ENCODE results near the gene ARHGAP42. TPM values are rescaled to one million over a fixed set of nuclear protein-coding genes. Genes with fewer than 3 reads are reported as not detected.

The ARHGAP42 gene
- total and polyA plus RNA-seq, 10 of the 15 experiments (the other 5 are each of a cell fraction or from before 2014, with no cell fraction given): 1.8 to 6.3 (median 3.2) TPM

DNA sequence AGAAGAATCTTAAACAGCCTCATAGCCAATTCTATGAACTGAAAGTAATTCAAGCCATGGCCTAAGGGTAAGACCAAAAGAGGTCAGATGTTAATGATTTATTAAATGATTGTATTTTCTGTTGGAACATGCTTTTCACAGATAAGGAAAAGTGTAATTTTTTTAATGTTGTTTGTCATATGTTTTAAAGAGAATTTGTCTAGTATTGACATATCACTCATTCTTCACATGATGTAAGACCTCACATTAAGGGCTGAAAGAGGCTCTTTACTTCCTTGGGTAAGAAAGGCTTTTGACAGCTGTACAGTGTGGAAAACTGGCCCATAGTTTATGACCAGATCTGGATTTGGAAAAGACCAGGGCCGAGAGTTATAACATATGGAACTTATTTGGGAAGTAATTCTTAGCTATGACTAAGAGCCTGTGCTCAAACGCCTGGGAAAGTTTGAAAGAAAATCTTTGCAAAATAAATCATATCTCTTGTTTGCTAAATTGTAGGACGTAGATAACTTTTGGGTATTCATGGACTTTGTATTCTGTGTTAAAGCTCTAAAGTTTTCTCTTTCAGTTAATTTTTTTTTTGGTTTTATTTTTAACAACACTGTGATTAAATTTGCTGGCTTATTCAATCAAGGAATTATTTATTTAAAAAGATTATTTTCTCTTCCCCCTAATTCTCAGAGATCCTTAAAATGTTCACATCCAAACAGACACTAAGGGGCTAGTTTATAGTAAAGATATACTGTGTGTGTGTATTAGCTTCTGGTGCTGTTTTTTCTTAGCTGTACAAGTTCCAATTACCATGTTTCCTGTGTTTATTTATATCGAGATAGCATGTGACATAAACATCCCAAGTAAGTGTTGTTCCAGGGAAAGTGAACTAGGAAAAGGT lies 162.2 kb downstream of the ARHGAP42 start (continued):
- TF ChIP-seq ELK1 (IDR thresholded peaks at IDR 0.05; ENCODE audit: low read depth, low read length): no peak

DNA sequence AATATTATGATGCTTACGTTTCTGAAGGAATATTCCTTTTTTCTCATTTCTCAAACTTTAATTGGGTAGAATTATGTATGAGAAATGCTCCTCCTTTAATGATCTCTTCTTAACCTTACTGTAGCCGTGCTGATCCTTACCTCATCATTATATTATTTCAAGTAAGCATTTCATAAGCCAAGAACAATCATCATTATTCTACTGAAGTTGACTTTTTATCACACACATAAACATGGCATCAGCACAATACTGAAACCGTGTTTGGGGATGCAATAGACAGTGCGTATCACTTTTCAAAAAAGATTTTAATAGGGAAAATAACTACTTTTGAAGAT lies 162.8 kb downstream of the ARHGAP42 start:
- no peak overlapping the region for H3K9ac ChIP-seq (ENCODE audit: control insufficient read depth, insufficient read depth, low read length)
- H3K27ac ChIP-seq (ENCODE audit: control insufficient read depth, insufficient read depth): no peak overlapping the region
- no peaks in the 10 kb centered on the region for H4K20me1 ChIP-seq (ENCODE audit: control insufficient read depth, insufficient read depth)
- in situ Hi-C loops (cut with MboI) (loop anchor here (5.0 to 10.0 kb wide), 3 partner anchors 82 to 273 kb away; partner anchors contain the start of gene ARHGAP42), intact Hi-C loops (cut with micrococcal nuclease; ENCODE audit: unreplicated experiment) (no loop called here)
- no peak for FAIRE-seq
- RAD21 ChIA-PET (ENCODE audit: unreplicated experiment): no interaction called here
- POLR2A ChIA-PET: no interaction called here
- no peaks in the 10 kb centered on the region for H3K36me3 ChIP-seq (ENCODE audit: control insufficient read depth in 2 of 2, insufficient read depth in 2 of 2, low read length in 1 of 2)
- no peak overlapping the region for H3K4me3 ChIP-seq
- 56% methylated on average over 4 of the region's 4 CpGs for WGBS (ENCODE audit: insufficient coverage, insufficient replicate concordance, low lambda C conversion rate, missing lambda C conversion rate)
- H3K9me3 ChIP-seq (replicated peaks; ENCODE audit: control insufficient read depth, insufficient read depth, low read length): no peaks in the 10 kb centered on the region
- H2AFZ ChIP-seq (ENCODE audit: control insufficient read depth, low read depth, low read length): no peak overlapping the region
- H3K4me2 ChIP-seq (ENCODE audit: control insufficient read depth, insufficient read depth): no peak overlapping the region
- ATAC-seq: no peak
- CTCF ChIA-PET: interaction anchor here (1.1 to 1.5 kb wide), 2 partner anchors 167 to 272 kb away, joined by 3 read pairs; no protein-coding TSS in a partner anchor
- H3K27me3 ChIP-seq (replicated peaks in 1 of 2; ENCODE audit: control insufficient read depth in 2 of 2, insufficient read depth in 2 of 2, low read length in 1 of 2): no peaks in the 10 kb centered on the region
- SMC1A ChIA-PET (ENCODE audit: uncharacterized antibody, unreplicated experiment): interaction anchor here (0.9 to 1.7 kb wide), 4 partner anchors 22 to 277 kb away, joined by 3 to 8 read pairs (median 3); no protein-coding TSS in a partner anchor
- no peak for TF ChIP-seq PAX8 (IDR thresholded peaks at IDR 0.05)
- no peaks in the 10 kb centered on the region for H3K4me1 ChIP-seq (ENCODE audit: control insufficient read depth, insufficient read depth, low read length)
- no peaks in the 10 kb centered on the region for H3K79me2 ChIP-seq (ENCODE audit: control insufficient read depth, insufficient read depth, low read length)
- no peak for DNase-seq (ENCODE audit: low read depth, low spot score)
- no TSS peak for BruUV-seq (replicated peaks)

Data from GM12878 (cell line).